Testis (tissue), 2 donors: ENCODE results near the gene TEX54.

Source experiments
- POLR2A ChIP-seq: fragments of 450-650 bp; IDR thresholded peaks from one replicate; pipeline ENCODE4 v1.6.1; 2017; ENCODE audit warnings: antibody characterized with exemption, mild to moderate bottlenecking, moderate library complexity
- TF ChIP-seq, protein P1 (sequence below), 3 experiments: fragments of 450-650 bp in 2 of 3; fragments of 200-600 bp in 1 of 3; sonication (generic) in 1 of 3; IDR thresholded peaks; one replicate each; pipeline ENCODE4 v1.5.1; 2016 to 2019; ENCODE audit warnings: antibody characterized with exemption in 3 of 3, mild to moderate bottlenecking in 2 of 3, moderate library complexity in 1 of 3

- no peak for TF ChIP-seq POLR2A
- TF ChIP-seq, protein P1, sequence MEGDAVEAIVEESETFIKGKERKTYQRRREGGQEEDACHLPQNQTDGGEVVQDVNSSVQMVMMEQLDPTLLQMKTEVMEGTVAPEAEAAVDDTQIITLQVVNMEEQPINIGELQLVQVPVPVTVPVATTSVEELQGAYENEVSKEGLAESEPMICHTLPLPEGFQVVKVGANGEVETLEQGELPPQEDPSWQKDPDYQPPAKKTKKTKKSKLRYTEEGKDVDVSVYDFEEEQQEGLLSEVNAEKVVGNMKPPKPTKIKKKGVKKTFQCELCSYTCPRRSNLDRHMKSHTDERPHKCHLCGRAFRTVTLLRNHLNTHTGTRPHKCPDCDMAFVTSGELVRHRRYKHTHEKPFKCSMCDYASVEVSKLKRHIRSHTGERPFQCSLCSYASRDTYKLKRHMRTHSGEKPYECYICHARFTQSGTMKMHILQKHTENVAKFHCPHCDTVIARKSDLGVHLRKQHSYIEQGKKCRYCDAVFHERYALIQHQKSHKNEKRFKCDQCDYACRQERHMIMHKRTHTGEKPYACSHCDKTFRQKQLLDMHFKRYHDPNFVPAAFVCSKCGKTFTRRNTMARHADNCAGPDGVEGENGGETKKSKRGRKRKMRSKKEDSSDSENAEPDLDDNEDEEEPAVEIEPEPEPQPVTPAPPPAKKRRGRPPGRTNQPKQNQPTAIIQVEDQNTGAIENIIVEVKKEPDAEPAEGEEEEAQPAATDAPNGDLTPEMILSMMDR (IDR thresholded peaks at IDR 0.05): no peak
These were observed 44.1 kb upstream of the TEX54 start for GRCh38 chr11:62876712-62877111.
